Gastroesophageal sphincter (tissue), 3 donors: Measurements from ENCODE around the gene UBE2F.

Experiments used
- EP300 ChIP-seq: sonication (generic); formaldehyde crosslinking; IDR thresholded peaks from one replicate; pipeline ENCODE4 v1.6.1; 2017; ENCODE audit warnings: antibody characterized with exemption, mild to moderate bottlenecking
- POLR2A ChIP-seq, 2 donors: fragments of 450-650 bp; IDR thresholded peaks; one replicate each; pipeline ENCODE4 v1.6.1; 2017; ENCODE audit warnings: antibody characterized with exemption in 2 of 2, mild to moderate bottlenecking in 2 of 2, moderate library complexity in 1 of 2
- POLR2AphosphoS5 ChIP-seq: sonication (generic); formaldehyde crosslinking; IDR thresholded peaks from one replicate; pipeline ENCODE4 v1.6.1; 2017; ENCODE audit warnings: antibody characterized with exemption
- TF ChIP-seq, protein P1 (sequence below), 4 experiments: fragments of 200-600 bp in 2 of 4; fragments of 450-650 bp in 2 of 4; sonication (generic) in 1 of 4; IDR thresholded peaks; one replicate each; pipeline ENCODE4 v1.5.1; 2017 to 2019; ENCODE audit warnings: antibody characterized with exemption in 4 of 4, mild to moderate bottlenecking in 2 of 4, moderate library complexity in 2 of 4

DNA sequence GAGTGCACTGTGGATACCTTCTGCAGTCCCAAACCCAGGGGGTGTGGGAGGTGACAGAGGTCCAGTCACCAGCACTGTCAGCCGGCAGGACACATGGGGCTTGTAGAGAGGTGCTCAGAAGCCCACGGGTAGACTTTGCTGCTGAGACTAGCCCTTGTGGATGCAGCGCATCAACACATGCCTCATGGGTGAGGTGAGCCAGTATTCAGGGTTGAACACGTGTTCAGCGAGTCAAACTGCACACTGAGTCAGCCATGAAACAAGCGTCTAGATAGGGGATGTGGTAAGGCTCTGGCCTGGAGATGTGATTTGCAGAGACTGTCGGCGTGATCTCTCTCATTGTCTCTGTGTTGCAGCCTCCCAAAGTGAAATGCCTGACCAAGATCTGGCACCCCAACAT, 58.2 kb downstream of the UBE2F start:
- TF ChIP-seq, protein P1, sequence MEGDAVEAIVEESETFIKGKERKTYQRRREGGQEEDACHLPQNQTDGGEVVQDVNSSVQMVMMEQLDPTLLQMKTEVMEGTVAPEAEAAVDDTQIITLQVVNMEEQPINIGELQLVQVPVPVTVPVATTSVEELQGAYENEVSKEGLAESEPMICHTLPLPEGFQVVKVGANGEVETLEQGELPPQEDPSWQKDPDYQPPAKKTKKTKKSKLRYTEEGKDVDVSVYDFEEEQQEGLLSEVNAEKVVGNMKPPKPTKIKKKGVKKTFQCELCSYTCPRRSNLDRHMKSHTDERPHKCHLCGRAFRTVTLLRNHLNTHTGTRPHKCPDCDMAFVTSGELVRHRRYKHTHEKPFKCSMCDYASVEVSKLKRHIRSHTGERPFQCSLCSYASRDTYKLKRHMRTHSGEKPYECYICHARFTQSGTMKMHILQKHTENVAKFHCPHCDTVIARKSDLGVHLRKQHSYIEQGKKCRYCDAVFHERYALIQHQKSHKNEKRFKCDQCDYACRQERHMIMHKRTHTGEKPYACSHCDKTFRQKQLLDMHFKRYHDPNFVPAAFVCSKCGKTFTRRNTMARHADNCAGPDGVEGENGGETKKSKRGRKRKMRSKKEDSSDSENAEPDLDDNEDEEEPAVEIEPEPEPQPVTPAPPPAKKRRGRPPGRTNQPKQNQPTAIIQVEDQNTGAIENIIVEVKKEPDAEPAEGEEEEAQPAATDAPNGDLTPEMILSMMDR (IDR thresholded peaks at IDR 0.05), result no peak
- TF ChIP-seq EP300 (no peak), POLR2A (IDR thresholded peaks at IDR 0.05) (no peak), POLR2AphosphoS5 (no peak)
